ENCODE results near the gene RAB11FIP4. TPM values are rescaled to one million over a fixed set of nuclear protein-coding genes. Genes with fewer than 3 reads are reported as not detected.

The RAB11FIP4 gene
- total RNA-seq, 3 donors from 2014 or later: 1.9 to 18.7 (median 11.8) TPM

DNA sequence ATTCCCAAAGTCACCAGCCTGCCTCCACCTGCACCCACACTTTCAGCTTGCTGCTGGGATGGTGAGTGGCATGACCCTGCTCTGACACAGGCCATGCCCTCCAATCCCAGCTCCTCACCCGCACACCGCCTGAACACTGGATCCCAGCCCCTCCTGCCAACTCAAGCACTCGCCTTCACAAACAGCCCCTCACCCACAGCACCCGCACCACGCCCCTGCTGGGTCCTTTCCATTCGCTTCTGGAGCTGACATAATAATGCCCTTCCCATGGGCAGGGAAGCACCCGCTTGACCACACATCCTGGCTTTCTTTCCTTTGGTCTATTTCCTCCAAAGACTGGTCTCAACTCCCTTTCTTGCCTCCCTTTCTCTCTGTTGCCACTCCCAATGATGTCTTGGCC lies 57.6 kb downstream of the RAB11FIP4 start:
- H3K4me3 ChIP-seq: no peak overlapping the region
- no peak for DNase-seq (ENCODE audit: low spot score in 2 of 2)
- H3K27ac ChIP-seq: no peak overlapping the region
- TF ChIP-seq POLR2AphosphoS5 (IDR thresholded peaks at IDR 0.05) (no peak), POLR2A (IDR thresholded peaks at IDR 0.05) (no peak)
- TF ChIP-seq, protein P1, sequence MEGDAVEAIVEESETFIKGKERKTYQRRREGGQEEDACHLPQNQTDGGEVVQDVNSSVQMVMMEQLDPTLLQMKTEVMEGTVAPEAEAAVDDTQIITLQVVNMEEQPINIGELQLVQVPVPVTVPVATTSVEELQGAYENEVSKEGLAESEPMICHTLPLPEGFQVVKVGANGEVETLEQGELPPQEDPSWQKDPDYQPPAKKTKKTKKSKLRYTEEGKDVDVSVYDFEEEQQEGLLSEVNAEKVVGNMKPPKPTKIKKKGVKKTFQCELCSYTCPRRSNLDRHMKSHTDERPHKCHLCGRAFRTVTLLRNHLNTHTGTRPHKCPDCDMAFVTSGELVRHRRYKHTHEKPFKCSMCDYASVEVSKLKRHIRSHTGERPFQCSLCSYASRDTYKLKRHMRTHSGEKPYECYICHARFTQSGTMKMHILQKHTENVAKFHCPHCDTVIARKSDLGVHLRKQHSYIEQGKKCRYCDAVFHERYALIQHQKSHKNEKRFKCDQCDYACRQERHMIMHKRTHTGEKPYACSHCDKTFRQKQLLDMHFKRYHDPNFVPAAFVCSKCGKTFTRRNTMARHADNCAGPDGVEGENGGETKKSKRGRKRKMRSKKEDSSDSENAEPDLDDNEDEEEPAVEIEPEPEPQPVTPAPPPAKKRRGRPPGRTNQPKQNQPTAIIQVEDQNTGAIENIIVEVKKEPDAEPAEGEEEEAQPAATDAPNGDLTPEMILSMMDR (IDR thresholded peaks at IDR 0.05): no peak
- H3K36me3 ChIP-seq: no peaks in the 10 kb centered on the region
- no peaks in the 10 kb centered on the region for H3K4me1 ChIP-seq
- intact Hi-C loops (cut with DNase I; ENCODE audit: low total_unique reads): no loop called here
- H3K9me3 ChIP-seq: no peaks in the 10 kb centered on the region
- no peaks in the 10 kb centered on the region for H3K27me3 ChIP-seq

DNA sequence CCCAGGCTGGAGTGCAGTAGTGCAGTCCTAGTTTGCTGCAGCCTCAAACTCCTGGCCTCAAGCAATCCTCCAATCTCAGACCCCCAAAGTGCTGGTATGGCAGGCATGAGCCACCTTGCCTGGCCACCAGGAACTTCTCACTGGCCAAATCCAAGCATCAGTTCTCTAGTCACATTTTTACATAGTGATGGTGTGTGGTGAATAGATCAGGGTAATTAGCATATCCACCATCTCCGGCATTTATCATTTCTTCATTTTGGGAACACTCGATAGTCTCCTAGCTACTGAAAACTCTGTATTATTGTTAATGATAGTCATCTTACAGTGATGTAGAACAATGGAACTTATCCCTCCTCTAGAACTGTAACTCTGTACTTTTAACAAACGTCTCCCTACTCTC lies 58.3 kb downstream of the RAB11FIP4 start:
- TF ChIP-seq POLR2AphosphoS5 (IDR thresholded peaks at IDR 0.05) (no peak), POLR2A (IDR thresholded peaks at IDR 0.05) (no peak)
- TF ChIP-seq, protein P1 (IDR thresholded peaks at IDR 0.05): no peak
- Histone ChIP-seq H3K4me3 (no peak overlapping the region), H3K27ac (no peak overlapping the region), H3K9me3 (no peaks in the 10 kb centered on the region), H3K27me3 (no peaks in the 10 kb centered on the region), H3K36me3 (no peaks in the 10 kb centered on the region), H3K4me1 (no peaks in the 10 kb centered on the region)
- no peak for DNase-seq (ENCODE audit: low spot score in 2 of 2)
- intact Hi-C loops (cut with DNase I; ENCODE audit: low total_unique reads): no loop called here

DNA sequence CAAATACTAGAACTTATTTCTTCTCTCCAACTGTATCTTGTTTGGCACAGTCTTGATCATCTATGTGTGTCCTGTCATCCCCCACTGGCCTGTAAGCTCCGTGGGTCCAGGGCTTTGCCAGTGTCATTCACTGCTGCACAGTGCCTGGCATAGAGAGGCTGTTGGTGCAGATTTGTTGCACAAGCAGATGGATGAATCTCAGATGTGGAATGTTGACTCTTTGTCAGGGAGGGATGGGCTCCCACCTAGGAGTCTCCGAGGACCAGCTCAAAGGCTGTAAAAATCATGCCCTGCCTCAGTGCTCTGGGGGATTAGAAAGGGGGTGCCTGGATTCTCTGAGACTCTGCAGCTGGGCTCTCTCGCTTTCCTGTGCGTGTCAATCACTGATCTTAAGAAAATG lies 60.6 kb downstream of the RAB11FIP4 start:
- intact Hi-C loops (cut with DNase I; ENCODE audit: low total_unique reads): no loop called here
- TF ChIP-seq POLR2A (IDR thresholded peaks at IDR 0.05) (no peak), POLR2AphosphoS5 (IDR thresholded peaks at IDR 0.05) (no peak)
- TF ChIP-seq, protein P1 (IDR thresholded peaks at IDR 0.05): no peak
- no peak for DNase-seq (ENCODE audit: low spot score in 2 of 2)

DNA sequence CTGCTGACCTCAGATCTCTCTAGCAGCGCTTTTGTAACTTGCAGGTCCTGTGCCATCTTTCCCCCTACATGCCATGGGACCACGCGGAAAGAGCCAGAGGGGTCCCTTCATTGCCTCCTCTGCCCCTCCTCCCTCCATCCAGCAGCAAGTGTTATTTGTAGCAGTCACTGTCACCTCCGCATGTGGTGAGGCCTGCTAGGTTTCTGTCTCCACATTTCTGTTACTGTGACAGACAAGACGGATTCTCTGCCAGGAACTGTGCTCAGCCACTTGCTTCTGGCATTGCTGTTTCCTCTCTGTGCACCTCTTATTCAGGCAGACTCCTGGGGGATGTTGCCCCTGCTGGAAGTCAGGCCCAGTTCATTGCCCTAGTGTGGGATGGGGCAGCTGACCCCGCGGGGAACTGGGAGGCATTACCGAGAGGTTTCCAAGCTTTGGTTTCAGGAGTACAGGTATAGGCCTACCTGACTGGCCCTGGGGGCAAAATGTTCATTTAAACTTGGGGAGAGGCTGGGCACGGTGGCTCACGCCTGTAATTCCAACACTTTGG lies 61.2 kb downstream of the RAB11FIP4 start:
- Histone ChIP-seq H3K9me3 (no peaks in the 10 kb centered on the region), H3K4me3 (no peak overlapping the region), H3K27ac (no peak overlapping the region), H3K4me1 (no peaks in the 10 kb centered on the region), H3K27me3 (no peaks in the 10 kb centered on the region), H3K36me3 (no peaks in the 10 kb centered on the region)
- intact Hi-C loops (cut with DNase I; ENCODE audit: low total_unique reads): no loop called here
- TF ChIP-seq POLR2AphosphoS5 (IDR thresholded peaks at IDR 0.05): no peak
- TF ChIP-seq, protein P1 (IDR thresholded peaks at IDR 0.05): no peak
- TF ChIP-seq POLR2A (IDR thresholded peaks at IDR 0.05): no peak
- DNase-seq (ENCODE audit: low spot score in 2 of 2): no peak

More for the DNA sequence above, 60.6 kb downstream of the RAB11FIP4 start:
- Histone ChIP-seq H3K27me3 (no peaks in the 10 kb centered on the region), H3K4me3 (no peak overlapping the region), H3K27ac (no peak overlapping the region), H3K9me3 (no peaks in the 10 kb centered on the region), H3K4me1 (no peaks in the 10 kb centered on the region), H3K36me3 (no peaks in the 10 kb centered on the region)

DNA sequence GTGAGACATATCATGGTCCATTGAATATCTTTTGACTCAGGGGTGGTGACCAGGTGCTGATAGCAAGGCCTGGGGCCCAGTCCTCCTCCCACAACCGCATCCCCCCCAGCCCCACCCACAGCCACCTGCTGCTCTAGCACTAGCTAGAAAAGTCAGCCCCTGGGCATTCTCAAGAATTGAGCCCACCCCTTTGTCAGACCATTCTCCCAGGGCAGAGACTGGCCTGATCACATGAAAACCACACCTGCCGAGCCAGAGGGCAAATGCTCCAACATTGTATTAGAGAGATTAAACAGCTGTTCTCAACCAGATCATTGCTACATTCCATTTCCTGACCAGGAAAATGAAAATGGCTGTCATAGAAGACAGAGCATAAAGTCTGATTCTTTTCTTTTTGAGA lies 62.4 kb downstream of the RAB11FIP4 start:
- intact Hi-C loops (cut with DNase I; ENCODE audit: low total_unique reads): no loop called here
- no peaks in the 10 kb centered on the region for H3K36me3 ChIP-seq
- H3K4me3 ChIP-seq: no peak overlapping the region

More for the DNA sequence above, 62.4 kb downstream of the RAB11FIP4 start:
- Histone ChIP-seq H3K4me1 (no peaks in the 10 kb centered on the region), H3K27me3 (no peaks in the 10 kb centered on the region), H3K9me3 (no peaks in the 10 kb centered on the region), H3K27ac (no peak overlapping the region)
- TF ChIP-seq POLR2A (IDR thresholded peaks at IDR 0.05) (no peak), POLR2AphosphoS5 (IDR thresholded peaks at IDR 0.05) (no peak)
- TF ChIP-seq, protein P1 (IDR thresholded peaks at IDR 0.05): no peak
- no peak for DNase-seq (ENCODE audit: low spot score in 2 of 2)

Measured in breast epithelium (tissue), 4 donors.